ENCODE data around the gene ZNF469. TPM values are rescaled to one million over a fixed set of nuclear protein-coding genes. Genes with fewer than 3 reads are reported as not detected.

Gene ZNF469
- total RNA-seq, 6 donors from 2014 or later, result 0.98 to 4.2 (median 2.4) TPM

DNA sequence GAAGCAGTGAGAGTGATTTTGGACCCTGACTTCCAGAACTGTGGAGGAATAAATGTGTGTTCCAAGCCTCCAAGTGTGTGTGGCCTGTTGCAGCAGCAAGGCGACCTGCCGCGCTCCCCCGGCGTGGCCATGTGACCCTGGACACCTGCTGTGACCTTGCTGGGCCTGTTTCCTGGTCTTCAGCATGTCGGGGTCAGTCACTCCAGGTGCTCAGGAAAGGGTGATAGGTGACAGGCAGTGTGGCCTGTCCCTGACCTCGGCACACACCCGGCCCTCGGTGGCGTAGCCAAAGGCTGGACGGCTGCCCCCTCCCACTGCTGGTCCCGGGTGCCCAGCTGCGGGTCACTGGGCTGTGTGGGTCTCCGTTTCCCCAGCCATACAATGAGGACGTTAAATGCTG lies 31.8 kb upstream of the ZNF469 start:
- H3K27me3 ChIP-seq, result no peaks in the 10 kb centered on the region
- H3K4me3 ChIP-seq, result no peak overlapping the region
- no peak for TF ChIP-seq POLR2A (IDR thresholded peaks at IDR 0.05)
- TF ChIP-seq EP300 (IDR thresholded peaks at IDR 0.05), result no peak
- no peak for TF ChIP-seq POLR2AphosphoS5 (IDR thresholded peaks at IDR 0.05)
- TF ChIP-seq, protein P1, sequence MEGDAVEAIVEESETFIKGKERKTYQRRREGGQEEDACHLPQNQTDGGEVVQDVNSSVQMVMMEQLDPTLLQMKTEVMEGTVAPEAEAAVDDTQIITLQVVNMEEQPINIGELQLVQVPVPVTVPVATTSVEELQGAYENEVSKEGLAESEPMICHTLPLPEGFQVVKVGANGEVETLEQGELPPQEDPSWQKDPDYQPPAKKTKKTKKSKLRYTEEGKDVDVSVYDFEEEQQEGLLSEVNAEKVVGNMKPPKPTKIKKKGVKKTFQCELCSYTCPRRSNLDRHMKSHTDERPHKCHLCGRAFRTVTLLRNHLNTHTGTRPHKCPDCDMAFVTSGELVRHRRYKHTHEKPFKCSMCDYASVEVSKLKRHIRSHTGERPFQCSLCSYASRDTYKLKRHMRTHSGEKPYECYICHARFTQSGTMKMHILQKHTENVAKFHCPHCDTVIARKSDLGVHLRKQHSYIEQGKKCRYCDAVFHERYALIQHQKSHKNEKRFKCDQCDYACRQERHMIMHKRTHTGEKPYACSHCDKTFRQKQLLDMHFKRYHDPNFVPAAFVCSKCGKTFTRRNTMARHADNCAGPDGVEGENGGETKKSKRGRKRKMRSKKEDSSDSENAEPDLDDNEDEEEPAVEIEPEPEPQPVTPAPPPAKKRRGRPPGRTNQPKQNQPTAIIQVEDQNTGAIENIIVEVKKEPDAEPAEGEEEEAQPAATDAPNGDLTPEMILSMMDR (IDR thresholded peaks at IDR 0.05), result no peak
- peak in 1 of 2 donors; percentile 74 for DNase-seq
- H3K9me3 ChIP-seq, result no peaks in the 10 kb centered on the region
- 88 to 100% methylated on average over 2 to 15 of the region's 15 CpGs for WGBS, 2 donors
- ATAC-seq (ENCODE audit: low FRiP score in 2 of 2), result no peak
- no peaks in the 10 kb centered on the region for H3K4me1 ChIP-seq
- H3K27ac ChIP-seq, result no peak overlapping the region
- H3K36me3 ChIP-seq, result no peaks in the 10 kb centered on the region

DNA sequence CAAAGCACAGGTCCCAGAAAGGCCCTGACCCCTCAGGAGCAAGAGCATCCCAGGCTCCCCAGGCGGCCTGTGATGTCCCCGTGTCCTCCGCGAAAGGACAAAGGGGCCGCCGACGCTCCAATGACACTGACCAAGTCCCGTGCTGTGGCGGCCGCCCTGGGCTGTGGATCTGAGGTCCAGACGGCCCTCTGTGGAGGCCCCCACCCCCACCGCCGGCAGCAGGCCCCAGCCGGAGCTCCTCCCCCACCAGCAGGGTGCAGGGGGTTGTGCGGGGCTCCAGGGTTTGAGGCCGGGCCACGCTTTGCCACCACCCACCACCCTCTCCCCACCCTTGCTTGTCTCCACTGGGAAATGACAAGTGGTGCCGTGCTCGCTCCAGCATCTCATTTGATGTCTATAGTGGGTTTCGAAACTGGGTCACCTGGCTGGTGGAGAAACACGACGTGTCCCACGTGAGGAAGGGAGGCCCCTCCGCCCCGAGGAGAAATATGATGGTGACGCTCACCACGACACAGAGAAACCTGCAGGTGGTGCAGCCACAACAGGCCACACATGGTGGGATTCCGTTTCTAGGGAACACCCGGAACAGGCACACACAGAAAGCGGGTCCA lies 31.2 kb upstream of the ZNF469 start:
- TF ChIP-seq POLR2A (IDR thresholded peaks at IDR 0.05) (no peak), EP300 (IDR thresholded peaks at IDR 0.05) (no peak), POLR2AphosphoS5 (IDR thresholded peaks at IDR 0.05) (no peak)
- TF ChIP-seq, protein P1 (IDR thresholded peaks at IDR 0.05), result no peak
- WGBS, 2 donors, result 87 to 88% methylated on average over 7 to 26 of the region's 30 CpGs
- no peaks in the 10 kb centered on the region for H3K9me3 ChIP-seq
- H3K27ac ChIP-seq, result no peak overlapping the region
- no peaks in the 10 kb centered on the region for H3K4me1 ChIP-seq
- no peak for ATAC-seq (ENCODE audit: low FRiP score in 2 of 2)
- peak in 1 of 2 donors; percentile 53 for DNase-seq
- no peaks in the 10 kb centered on the region for H3K36me3 ChIP-seq
- no peak overlapping the region for H3K4me3 ChIP-seq
- no peaks in the 10 kb centered on the region for H3K27me3 ChIP-seq

DNA sequence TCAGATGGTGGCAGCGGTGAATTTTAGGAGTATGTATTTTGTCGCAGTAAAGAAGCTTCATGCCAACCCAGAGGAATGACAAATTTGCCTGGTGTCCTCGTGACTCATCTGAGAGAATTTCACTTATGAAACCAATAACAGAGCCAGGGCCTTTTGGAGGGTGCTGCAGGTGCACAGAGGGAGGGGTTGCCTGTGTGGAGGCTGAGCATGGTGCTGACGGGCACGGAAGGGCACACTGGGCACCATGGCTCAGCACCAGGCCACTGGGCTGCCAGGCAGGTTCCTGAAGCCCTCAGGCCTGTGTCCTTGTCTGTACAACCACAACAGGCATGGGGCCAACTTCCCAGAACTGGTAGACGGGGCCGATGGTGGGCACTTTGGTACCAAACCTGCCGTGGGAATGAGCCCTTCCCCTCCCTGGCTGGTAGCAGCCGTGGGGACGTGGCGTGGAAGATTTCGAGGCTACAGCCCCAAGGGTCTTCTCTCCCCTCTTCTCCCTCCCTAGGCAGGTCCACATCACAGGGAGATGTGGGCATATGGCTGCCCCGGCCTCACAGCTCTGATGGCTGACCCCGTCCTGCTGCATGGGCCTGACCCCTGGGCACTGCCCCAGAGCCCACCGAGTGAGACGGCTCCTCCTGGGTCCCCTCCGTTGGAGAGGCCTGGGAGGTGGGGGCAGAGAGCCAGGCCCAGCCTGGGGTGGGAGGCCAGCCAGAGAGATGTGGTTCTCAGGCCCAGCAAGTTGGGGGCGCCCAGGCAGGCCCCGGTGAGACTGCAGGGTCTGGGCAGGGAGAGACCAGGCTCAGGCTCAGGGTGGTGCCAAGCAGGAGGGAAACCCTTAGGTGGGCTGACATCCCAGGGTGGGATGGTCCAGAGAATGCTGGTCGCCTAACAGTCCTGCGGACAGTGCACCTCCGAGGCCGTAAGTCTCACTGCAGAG lies 30.2 kb upstream of the ZNF469 start:
- H3K27me3 ChIP-seq, result no peaks in the 10 kb centered on the region
- H3K4me3 ChIP-seq, result no peak overlapping the region
- DNase-seq, result peak in 1 of 2 donors; percentile 53
- WGBS, 2 donors, result 90 to 94% methylated on average over 16 to 23 of the region's 23 CpGs
- H3K4me1 ChIP-seq, result no peaks in the 10 kb centered on the region
- no peak for ATAC-seq (ENCODE audit: low FRiP score in 2 of 2)
- no peak overlapping the region for H3K27ac ChIP-seq
- H3K9me3 ChIP-seq, result no peaks in the 10 kb centered on the region
- TF ChIP-seq POLR2A (IDR thresholded peaks at IDR 0.05) (no peak), POLR2AphosphoS5 (IDR thresholded peaks at IDR 0.05) (no peak), EP300 (IDR thresholded peaks at IDR 0.05) (no peak)
- TF ChIP-seq, protein P1 (IDR thresholded peaks at IDR 0.05), result no peak
- no peaks in the 10 kb centered on the region for H3K36me3 ChIP-seq

DNA sequence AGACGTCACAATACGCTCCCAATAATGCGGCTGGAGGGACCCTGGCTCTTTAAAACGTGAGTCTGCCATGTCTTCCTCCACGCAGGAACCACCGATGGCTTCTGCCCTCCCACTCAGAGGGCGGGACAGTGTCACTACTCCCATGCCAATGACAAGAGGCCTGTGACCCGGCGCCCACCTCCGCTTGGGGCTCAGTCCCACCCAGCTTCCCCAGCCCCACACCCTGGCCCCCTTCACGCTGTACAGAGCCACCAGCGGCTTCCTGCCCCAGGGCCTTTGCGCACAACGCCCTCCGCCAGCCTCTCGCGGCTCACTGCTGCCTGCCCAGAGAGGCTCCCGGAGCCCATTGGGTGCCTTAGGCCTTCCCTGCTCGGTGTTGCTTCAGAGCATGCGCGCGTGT lies 29.5 kb upstream of the ZNF469 start:
- TF ChIP-seq POLR2A (IDR thresholded peaks at IDR 0.05), result no peak
- TF ChIP-seq EP300 (IDR thresholded peaks at IDR 0.05), result no peak
- TF ChIP-seq, protein P1 (IDR thresholded peaks at IDR 0.05), result no peak
- no peak for TF ChIP-seq POLR2AphosphoS5 (IDR thresholded peaks at IDR 0.05)

More for the DNA sequence above, 29.5 kb upstream of the ZNF469 start:
- no peak for ATAC-seq (ENCODE audit: low FRiP score in 2 of 2)
- Histone ChIP-seq H3K4me3 (no peak overlapping the region), H3K9me3 (no peaks in the 10 kb centered on the region), H3K4me1 (no peaks in the 10 kb centered on the region), H3K36me3 (no peaks in the 10 kb centered on the region), H3K27ac (no peak overlapping the region), H3K27me3 (no peaks in the 10 kb centered on the region)
- DNase-seq, result peak in 1 of 2 donors; percentile 75
- WGBS, 2 donors, result 85 to 88% methylated on average over 22 of the region's 22 CpGs

Data from upper lobe of left lung (tissue), 6 donors.